HG03175 (cell line): Measurements from ENCODE around the gene CGB3.

Experiments used
- ATAC-seq: cut with Tn5 transposase; IDR thresholded peaks from one replicate; pipeline ENCODE4 v1.9.1; 2021; ENCODE audit warnings: mild to moderate bottlenecking, moderate library complexity; ENCODE audit not compliant: unreplicated experiment

Gene CGB3

GRCh38 chr19:49017041-49017665, 7.0 kb downstream of the CGB3 start, which contains the start of gene LHB:
LHB (minus strand) TSS chr19:49017091; CDS start chr19:49017081, 10 bp downstream.
- ATAC-seq = no peak

DNA sequence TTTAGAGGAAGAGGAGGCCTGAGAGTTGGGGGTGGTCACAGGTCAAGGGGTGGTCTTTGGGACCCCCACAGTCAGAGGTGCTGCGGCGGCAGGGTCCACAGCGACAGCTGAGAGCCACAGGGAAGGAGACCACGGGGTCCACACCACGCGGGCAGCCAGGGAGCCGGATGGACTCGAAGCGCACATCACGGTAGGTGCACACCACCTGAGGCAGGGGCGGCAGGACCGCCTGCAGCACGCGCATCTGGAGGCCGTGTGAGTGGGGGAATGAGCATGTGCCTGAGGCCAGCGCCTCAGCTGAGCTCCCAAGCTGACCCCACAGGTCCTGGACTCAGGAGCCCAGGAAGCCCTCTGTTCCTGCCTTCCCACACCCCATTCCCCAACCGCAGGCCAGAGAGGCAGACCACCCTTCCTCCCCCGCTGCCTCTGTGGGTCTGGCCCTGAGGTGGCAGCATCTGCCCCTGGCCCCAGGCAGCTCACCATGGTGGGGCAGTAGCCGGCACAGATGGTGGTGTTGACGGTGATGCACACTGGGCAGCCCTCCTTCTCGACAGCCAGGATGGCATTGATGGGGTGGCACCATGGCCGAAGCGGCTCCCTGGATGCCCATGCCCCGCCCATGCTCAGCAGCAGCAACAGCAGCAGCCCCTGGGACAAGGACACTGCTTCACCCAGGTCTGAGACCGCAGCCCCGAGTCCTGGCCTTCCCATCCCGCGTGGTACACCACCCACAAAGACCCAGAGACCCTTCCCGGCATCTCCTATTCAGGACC, 7.9 kb downstream of the CGB3 start:
- ATAC-seq = no peak

- ATAC-seq = no peak
These were observed 9.3 kb downstream of the CGB3 start for GRCh38 chr19:49014870-49015255.

- no peak for ATAC-seq
These were observed 9.8 kb downstream of the CGB3 start for GRCh38 chr19:49014123-49014869.

DNA sequence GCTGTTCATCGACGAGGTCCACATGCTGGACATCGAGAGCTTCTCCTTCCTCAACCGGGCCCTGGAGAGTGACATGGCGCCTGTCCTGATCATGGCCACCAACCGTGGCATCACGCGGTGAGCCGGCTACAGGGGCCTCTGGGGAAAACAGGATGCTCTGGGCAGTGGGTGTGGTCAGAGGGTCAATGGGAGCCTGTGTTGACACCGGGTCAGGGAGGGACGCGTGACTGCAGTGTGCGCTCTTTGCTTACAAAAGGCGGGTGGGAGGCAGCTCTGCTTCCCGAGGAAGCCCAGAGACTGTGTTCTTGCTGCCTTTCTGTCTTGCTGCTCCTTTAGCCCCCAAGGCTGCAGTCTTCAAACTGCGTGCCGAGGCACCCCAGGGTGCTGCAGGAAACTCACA, 12.9 kb downstream of the CGB3 start:
- no peak for ATAC-seq

DNA sequence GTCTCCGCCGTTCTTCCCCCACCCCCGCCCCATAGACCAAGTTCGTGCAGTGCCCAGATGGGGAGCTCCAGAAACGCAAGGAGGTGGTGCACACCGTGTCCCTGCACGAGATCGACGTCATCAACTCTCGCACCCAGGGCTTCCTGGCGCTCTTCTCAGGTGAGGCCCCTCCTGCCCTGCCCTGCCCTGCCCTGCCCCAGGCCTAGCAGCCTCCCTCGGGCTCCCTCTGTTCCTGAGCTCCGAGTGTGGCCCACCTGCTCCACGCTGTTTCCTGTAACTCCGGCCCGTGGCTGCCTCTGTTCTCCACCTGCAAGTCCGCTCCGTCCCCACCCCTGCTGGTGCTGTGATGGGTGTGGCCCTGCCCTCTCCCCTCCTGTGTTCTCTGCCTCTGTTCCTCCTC, 13.7 kb downstream of the CGB3 start:
- no peak for ATAC-seq

- ATAC-seq = no peak
These were observed 14.3 kb downstream of the CGB3 start for GRCh38 chr19:49009828-49010227.

DNA sequence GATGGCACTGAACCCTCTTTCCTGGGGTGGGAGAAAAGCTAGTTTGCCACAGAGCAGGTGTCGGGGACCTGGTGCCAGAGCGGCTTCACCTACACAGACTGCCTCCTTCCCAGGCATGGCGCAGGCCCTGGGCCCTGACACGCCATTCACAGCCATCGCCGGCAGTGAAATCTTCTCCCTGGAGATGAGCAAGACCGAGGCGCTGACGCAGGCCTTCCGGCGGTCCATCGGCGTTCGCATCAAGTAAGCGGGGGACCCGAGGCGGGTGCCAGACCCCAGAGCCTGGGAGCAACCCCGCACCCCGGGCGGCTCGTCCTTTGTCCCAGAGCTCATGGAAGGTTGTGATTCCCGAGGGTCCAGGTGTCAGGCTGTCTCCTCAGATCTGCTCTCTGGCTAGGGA, 17.2 kb downstream of the CGB3 start:
- ATAC-seq = no peak

- no peak for ATAC-seq
These were observed 19.0 kb downstream of the CGB3 start for GRCh38 chr19:49004964-49005614.

GRCh38 chr19:49004133-49004532, 20.0 kb downstream of the CGB3 start:
- no peak for ATAC-seq

- ATAC-seq = no peak
These were observed 24.4 kb downstream of the CGB3 start for GRCh38 chr19:48999481-49000325.

- ATAC-seq = no peak
These were observed 26.2 kb downstream of the CGB3 start for GRCh38 chr19:48997972-48998371.

DNA sequence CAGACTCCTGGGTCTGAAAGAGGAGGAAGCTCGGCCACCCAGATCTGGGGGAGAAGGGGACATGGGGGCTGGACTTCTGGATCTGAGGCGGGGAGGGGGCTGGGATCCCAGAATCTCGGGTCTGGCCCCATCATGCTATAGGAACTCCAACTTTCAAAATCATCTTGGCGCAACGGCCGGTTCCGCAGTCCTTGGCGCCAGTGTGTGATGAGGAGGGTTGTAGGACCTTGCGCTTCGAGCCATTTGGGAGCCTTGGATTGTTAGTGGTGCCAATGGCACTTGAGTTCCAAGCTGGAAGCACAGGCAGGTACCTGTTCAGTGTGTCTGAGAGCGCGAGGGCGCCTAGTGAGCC, 30.1 kb downstream of the CGB3 start:
- ATAC-seq = no peak

GRCh38 chr19:48993175-48994034, 30.7 kb downstream of the CGB3 start, which contains the start of the genes GYS1 and RUVBL2:
GYS1 (minus strand) TSS chr19:48993309; CDS start chr19:48993112, 197 bp downstream.
RUVBL2 (plus strand) TSS chr19:48993887; CDS start chr19:48993912, 25 bp downstream.
- ATAC-seq = peak; percentile 89

DNA sequence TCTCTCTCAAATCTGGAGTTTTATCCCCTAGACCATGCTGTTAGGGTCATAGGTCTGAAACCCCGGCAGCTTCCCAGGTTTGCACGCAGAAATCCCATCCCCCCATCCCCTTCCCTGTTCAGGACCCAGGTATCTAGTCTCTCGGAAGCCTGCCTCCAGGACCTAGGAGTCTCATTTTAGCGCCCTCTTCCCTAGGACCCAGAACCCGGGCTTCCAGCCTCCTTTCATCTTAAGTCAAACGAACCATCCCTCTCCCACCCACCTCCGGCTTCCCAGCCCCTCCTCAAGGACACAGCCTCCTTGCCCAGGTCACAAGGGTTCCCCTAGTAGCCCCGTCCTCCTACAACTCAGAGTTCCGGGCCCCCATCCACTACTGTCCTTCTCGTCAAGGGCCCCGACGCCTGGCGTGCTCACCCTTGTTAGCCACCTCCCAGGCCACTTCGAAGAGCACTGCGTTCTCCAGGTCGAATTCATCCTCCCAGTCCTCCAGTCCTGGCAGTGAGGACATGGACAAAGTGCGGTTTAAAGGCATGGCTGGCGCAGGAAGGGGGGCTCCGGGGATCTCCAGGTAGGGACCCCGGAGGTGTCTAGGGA, 31.5 kb downstream of the CGB3 start:
- ATAC-seq = no peak

DNA sequence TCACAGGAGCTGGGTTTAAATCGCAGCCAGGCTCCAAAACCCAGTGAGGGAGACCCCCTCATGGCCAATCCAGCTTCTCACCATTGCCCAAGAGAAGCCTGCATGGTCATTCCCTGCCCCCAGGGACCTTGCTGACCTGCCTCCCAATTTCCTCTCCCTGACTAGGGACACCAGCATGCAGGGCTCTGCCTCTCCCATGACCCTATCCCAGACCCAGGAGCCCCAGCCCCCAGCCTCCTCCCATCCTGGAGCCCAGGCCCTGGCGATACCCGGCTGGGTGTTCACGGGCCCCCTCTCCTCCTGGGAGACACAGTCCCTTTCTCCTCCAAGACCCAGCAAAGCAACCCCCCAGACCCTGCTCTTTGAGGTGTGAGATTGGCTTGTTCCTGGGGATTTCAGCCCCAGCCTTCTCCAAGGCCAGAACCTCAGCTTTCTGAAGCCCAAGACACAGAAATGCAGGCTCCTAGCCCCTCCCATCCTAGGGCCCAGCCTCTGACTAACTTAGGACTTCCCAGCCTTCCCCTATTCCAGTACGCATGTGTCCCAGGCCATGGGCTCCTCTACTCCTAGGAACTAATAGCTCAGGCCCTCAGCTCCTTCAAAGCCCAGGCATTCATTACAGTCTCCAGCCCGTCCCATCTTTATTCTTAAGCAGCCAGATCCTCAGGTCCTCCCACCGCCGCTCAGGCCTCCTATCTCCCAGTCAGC, 32.1 kb downstream of the CGB3 start:
- no peak for ATAC-seq

- ATAC-seq = no peak
These were observed 33.0 kb downstream of the CGB3 start for GRCh38 chr19:48991011-48991609.

DNA sequence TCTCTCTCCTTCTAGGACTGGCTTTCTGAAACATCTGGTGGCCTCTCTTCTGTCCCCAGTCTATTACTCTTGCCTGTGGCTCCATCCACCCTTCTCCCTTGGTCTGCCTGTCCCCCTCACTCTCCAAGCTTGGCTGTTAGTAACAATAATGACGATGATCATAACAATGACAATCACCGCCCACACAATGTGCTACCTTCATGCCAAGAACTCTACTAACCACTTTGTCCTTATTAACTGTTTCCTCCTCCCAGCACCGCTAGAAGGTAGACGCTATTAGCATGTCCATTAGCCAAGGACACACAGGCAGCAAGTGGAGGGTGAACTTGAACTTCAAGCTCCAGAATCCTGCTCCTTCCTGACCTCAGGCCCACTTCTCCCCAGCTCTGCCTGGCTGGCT, 33.7 kb downstream of the CGB3 start:
- no peak for ATAC-seq
